SK-N-SH (cell line): ENCODE data around the gene WWOX.

ENCODE experiments used
- CHD2 ChIP-seq: fragments of 150-350 bp; IDR thresholded peaks from 2 replicates; pipeline ENCODE4 v1.6.1; 2018; ENCODE audit warnings: low read length; ENCODE audit not compliant: partially characterized antibody
- EZH2phosphoT487 ChIP-seq: fragments of 200-600 bp; sonication (generic); IDR thresholded peaks from 2 replicates; pipeline ENCODE4 v1.6.1; 2017; ENCODE audit warnings: low read depth, mixed run types, mild to moderate bottlenecking, antibody characterized with exemption, moderate library complexity, borderline replicate concordance
- TF ChIP-seq, protein P1 (sequence below): fragments of 200-600 bp; sonication (generic); IDR thresholded peaks from 2 replicates; pipeline ENCODE4 v1.6.1; 2017; ENCODE audit warnings: antibody characterized with exemption, mild to moderate bottlenecking, moderate library complexity

DNA sequence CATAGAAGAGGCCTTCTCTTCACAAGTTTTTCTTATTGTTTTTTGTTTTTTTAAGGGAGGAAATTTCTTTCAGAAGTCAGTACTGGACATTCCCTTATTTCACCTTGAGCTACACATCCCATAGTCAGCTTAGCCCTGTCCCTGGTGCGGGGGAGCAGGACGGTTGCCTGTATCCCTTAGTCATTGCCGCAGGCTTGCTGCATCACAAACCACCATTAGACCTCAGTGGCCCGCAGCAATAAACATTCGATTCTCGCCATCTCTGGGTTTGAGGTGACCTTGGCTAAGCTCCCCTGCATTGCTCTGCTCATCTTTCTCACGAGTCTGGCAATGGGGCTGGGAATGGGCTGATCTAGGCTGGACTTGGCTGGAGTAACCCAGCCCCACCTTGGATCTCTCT is 692.5 kb downstream of the WWOX start:
- no peak for TF ChIP-seq EZH2phosphoT487
- no peak for TF ChIP-seq CHD2
- TF ChIP-seq, protein P1, sequence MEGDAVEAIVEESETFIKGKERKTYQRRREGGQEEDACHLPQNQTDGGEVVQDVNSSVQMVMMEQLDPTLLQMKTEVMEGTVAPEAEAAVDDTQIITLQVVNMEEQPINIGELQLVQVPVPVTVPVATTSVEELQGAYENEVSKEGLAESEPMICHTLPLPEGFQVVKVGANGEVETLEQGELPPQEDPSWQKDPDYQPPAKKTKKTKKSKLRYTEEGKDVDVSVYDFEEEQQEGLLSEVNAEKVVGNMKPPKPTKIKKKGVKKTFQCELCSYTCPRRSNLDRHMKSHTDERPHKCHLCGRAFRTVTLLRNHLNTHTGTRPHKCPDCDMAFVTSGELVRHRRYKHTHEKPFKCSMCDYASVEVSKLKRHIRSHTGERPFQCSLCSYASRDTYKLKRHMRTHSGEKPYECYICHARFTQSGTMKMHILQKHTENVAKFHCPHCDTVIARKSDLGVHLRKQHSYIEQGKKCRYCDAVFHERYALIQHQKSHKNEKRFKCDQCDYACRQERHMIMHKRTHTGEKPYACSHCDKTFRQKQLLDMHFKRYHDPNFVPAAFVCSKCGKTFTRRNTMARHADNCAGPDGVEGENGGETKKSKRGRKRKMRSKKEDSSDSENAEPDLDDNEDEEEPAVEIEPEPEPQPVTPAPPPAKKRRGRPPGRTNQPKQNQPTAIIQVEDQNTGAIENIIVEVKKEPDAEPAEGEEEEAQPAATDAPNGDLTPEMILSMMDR, result no peak
